K562 (cell line): ENCODE results near the gene KDM2B. TPM values are rescaled to one million over a fixed set of nuclear protein-coding genes. Genes with fewer than 3 reads are reported as not detected.

Experiments
- BMI1 ChIP-seq: fragments of 150-350 bp; IDR thresholded peaks from 2 replicates; pipeline ENCODE4 v1.6.1; 2014; ENCODE audit warnings: low read length
- CBFA2T2 ChIP-seq: fragments of 450-650 bp; conservative IDR thresholded peaks from 2 replicates; pipeline ENCODE4 v1.6.1; 2017; ENCODE audit warnings: mild to moderate bottlenecking
- CSDE1 ChIP-seq, 2 experiments: fragments of 450-650 bp; IDR thresholded peaks; 2 replicates each; pipeline ENCODE4 v1.6.1; 2016; ENCODE audit warnings: mild to moderate bottlenecking in 1 of 2
- GABPB2 ChIP-seq: fragments of 250-450 bp; sonication (Bioruptor Pico); conservative IDR thresholded peaks from 2 replicates; pipeline ENCODE4 v1.5.1; 2021; ENCODE audit warnings: mild to moderate bottlenecking
- GATAD2B ChIP-seq: fragments of 450-650 bp; IDR thresholded peaks from 2 replicates; pipeline ENCODE4 v1.6.1; 2017; ENCODE audit warnings: mild to moderate bottlenecking, borderline replicate concordance
- LCOR ChIP-seq: sonication (generic); formaldehyde crosslinking; IDR thresholded peaks from 2 replicates; pipeline ENCODE4 v1.8.0; 2022; ENCODE audit warnings: mild to moderate bottlenecking, missing genetic modification reagents
- NFXL1 ChIP-seq: fragments of 450-650 bp; formaldehyde crosslinking; IDR thresholded peaks from 2 replicates; pipeline ENCODE4 v1.4.0; 2021; ENCODE audit warnings: mild to moderate bottlenecking
- PHB ChIP-seq: fragments of 250-450 bp; sonication (Bioruptor Pico); IDR thresholded peaks from 2 replicates; pipeline ENCODE4 v1.5.0; 2021
- RBM34 ChIP-seq: fragments of 200-400 bp; formaldehyde crosslinking; IDR thresholded peaks from 2 replicates; pipeline ENCODE4 v1.6.1; 2018; ENCODE audit warnings: low read length, borderline replicate concordance; ENCODE audit not compliant: insufficient read depth
- YBX1 ChIP-seq: fragments of 450-650 bp; IDR thresholded peaks from 2 replicates; pipeline ENCODE4 v1.7.1; 2016; ENCODE audit warnings: mild to moderate bottlenecking
- ZFP1 ChIP-seq: fragments of 450-650 bp; formaldehyde crosslinking; IDR thresholded peaks from 2 replicates; pipeline ENCODE4 v1.4.0; 2020; ENCODE audit warnings: mild to moderate bottlenecking, mixed read lengths
- ZNF699 ChIP-seq: fragments of 250-450 bp; sonication (Bioruptor Pico); IDR thresholded peaks from 2 replicates; pipeline ENCODE4 v1.8.0; 2021; ENCODE audit warnings: mild to moderate bottlenecking, moderate library complexity; ENCODE audit not compliant: insufficient replicate concordance
- polyA plus RNA-seq, 8 experiments: library from polyadenylated mRNA; depleted of rRNA in 4 of 8; stranded (reverse) in 5 of 8; unstranded in 3 of 8; fragments of >200 nt; fragmentation: Nextera tagmentation in 2 of 8; fragmentation: Illumina TruSeq in 1 of 8; extraction: Ambion mirVana in 2 of 8; extraction: Trizol in 1 of 8; gene quantifications; 2 replicates each; pipeline versions ENCODE4 v1.2.1 to v1.2.3, GENCODE V29; 2011 to 2014; ENCODE audit warnings: inconsistent platforms in 1 of 8, missing spikeins in 1 of 8
- total RNA-seq, 7 experiments: library from RNA; depleted of rRNA in 6 of 7; stranded (reverse); fragments of >200 nt in 6 of 7; fragmentation: Illumina TruSeq in 2 of 7; extraction: Trizol in 2 of 7; gene quantifications; 2 replicates each; pipeline versions ENCODE4 v1.2.1 to v1.2.3, GENCODE V29; 2011 to 2021; ENCODE audit warnings: low replicate concordance in 1 of 7
- TF ChIP-seq, protein P1 (sequence below), 2 experiments: IDR thresholded peaks; 2 replicates each; pipeline ENCODE4 v1.6.1; 2012; ENCODE audit warnings: improper control_type of control experiment in 2 of 2, low read depth in 2 of 2, low read length in 2 of 2, borderline replicate concordance in 1 of 2
- TF ChIP-seq, protein P2 (sequence below): sonication (generic); formaldehyde crosslinking; IDR thresholded peaks from 2 replicates; pipeline ENCODE4 v1.8.0; 2022; ENCODE audit warnings: missing genetic modification reagents, mild to moderate bottlenecking, moderate library complexity, borderline replicate concordance
- TF ChIP-seq, protein P3 (sequence below): sonication (generic); formaldehyde crosslinking; IDR thresholded peaks from 2 replicates; pipeline ENCODE4 v1.8.0; 2022; ENCODE audit warnings: mild to moderate bottlenecking, missing genetic modification reagents, borderline replicate concordance
- TF ChIP-seq, protein P4 (sequence below), 2 experiments: fragments of 450-650 bp; conservative IDR thresholded peaks; 2 replicates each; pipeline ENCODE4 v1.6.1; 2017; ENCODE audit warnings: mild to moderate bottlenecking in 2 of 2, moderate library complexity in 2 of 2
- TF ChIP-seq, protein P5 (sequence below): IDR thresholded peaks from 3 replicates; pipeline ENCODE4 v1.6.1; 2011; ENCODE audit warnings: borderline replicate concordance, mild to moderate bottlenecking, moderate library complexity; ENCODE audit not compliant: insufficient read length; ENCODE audit errors: extremely low read depth

The KDM2B gene
- total and polyA plus RNA-seq, 9 of the 15 experiments (the other 6 are each of a cell fraction or from before 2014, with no cell fraction given) = 7.4 to 50.5 (median 22.5) TPM

DNA sequence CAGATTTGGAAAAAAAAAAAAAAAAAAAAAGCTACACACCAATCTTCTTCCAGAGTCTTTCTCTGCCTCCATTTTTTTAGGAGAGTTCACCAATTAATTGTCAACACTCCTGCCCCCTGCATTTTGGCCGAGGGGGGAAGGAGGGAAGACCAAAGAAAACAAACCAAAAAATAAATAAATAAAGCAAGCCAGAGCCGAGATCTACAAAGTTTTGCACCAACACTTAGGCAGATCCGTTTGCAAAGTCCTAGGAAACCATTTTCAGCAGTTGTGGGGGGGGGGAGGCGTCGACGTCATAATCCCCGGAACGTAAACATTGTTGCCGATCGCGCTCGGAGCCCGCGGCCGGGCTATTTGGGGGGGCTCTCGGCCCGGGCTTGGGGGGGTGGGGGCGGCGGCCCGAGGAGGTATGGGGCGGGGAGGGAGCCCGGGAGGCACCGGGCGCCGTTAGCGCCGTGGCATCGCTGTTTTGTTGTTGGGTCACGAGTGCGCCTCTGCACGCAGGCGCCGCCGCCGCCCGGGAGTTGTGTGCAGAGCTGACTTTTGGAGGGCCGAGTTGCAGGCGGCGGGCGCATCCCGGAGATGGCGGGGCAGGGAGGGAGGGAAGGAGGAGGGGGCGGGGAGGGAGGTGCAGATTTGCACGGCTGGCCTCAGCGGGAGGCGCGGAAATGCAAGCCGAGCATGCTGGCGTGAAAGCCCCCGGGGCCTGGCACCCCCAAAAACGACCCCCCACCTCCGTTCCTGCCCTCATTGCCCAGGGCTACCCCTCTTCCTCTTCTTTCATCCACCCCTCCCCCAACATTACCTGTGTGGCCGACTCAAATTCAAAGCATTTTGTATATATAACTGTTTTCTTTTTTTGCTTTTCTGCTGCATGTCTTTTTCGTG, 598 bp downstream of the KDM2B start (continued):
- TF ChIP-seq, protein P1, sequence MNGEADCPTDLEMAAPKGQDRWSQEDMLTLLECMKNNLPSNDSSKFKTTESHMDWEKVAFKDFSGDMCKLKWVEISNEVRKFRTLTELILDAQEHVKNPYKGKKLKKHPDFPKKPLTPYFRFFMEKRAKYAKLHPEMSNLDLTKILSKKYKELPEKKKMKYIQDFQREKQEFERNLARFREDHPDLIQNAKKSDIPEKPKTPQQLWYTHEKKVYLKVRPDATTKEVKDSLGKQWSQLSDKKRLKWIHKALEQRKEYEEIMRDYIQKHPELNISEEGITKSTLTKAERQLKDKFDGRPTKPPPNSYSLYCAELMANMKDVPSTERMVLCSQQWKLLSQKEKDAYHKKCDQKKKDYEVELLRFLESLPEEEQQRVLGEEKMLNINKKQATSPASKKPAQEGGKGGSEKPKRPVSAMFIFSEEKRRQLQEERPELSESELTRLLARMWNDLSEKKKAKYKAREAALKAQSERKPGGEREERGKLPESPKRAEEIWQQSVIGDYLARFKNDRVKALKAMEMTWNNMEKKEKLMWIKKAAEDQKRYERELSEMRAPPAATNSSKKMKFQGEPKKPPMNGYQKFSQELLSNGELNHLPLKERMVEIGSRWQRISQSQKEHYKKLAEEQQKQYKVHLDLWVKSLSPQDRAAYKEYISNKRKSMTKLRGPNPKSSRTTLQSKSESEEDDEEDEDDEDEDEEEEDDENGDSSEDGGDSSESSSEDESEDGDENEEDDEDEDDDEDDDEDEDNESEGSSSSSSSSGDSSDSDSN (IDR thresholded peaks at IDR 0.05; ENCODE audit: borderline replicate concordance in 1 of 2, low read depth in 2 of 2, low read length in 2 of 2) = 0 out of 4 replicates have a peak, but pooled peaks of 1 of the 2 experiments have one; percentile 6
- TF ChIP-seq CSDE1 (IDR thresholded peaks at IDR 0.05) (no peak), YBX1 (no peak), ZNF699 (CRISPR knock-in tag) (no peak), ZFP1 (CRISPR knock-in tag) (no peak), NFXL1 (CRISPR knock-in tag) (no peak), GABPB2 (CRISPR knock-in tag) (no peak), BMI1 (no peak), LCOR (no peak), RBM34 (no peak), PHB (CRISPR knock-in tag) (no peak), GATAD2B (no peak), CBFA2T2 (no peak)
- TF ChIP-seq, protein P2, sequence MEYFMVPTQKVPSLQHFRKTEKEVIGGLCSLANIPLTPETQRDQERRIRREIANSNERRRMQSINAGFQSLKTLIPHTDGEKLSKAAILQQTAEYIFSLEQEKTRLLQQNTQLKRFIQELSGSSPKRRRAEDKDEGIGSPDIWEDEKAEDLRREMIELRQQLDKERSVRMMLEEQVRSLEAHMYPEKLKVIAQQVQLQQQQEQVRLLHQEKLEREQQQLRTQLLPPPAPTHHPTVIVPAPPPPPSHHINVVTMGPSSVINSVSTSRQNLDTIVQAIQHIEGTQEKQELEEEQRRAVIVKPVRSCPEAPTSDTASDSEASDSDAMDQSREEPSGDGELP (CRISPR knock-in tag) = no peak
- TF ChIP-seq, protein P3, sequence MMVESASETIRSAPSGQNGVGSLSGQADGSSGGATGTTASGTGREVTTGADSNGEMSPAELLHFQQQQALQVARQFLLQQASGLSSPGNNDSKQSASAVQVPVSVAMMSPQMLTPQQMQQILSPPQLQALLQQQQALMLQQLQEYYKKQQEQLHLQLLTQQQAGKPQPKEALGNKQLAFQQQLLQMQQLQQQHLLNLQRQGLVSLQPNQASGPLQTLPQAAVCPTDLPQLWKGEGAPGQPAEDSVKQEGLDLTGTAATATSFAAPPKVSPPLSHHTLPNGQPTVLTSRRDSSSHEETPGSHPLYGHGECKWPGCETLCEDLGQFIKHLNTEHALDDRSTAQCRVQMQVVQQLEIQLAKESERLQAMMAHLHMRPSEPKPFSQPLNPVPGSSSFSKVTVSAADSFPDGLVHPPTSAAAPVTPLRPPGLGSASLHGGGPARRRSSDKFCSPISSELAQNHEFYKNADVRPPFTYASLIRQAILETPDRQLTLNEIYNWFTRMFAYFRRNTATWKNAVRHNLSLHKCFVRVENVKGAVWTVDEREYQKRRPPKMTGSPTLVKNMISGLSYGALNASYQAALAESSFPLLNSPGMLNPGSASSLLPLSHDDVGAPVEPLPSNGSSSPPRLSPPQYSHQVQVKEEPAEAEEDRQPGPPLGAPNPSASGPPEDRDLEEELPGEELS = no peak
- TF ChIP-seq, protein P4, sequence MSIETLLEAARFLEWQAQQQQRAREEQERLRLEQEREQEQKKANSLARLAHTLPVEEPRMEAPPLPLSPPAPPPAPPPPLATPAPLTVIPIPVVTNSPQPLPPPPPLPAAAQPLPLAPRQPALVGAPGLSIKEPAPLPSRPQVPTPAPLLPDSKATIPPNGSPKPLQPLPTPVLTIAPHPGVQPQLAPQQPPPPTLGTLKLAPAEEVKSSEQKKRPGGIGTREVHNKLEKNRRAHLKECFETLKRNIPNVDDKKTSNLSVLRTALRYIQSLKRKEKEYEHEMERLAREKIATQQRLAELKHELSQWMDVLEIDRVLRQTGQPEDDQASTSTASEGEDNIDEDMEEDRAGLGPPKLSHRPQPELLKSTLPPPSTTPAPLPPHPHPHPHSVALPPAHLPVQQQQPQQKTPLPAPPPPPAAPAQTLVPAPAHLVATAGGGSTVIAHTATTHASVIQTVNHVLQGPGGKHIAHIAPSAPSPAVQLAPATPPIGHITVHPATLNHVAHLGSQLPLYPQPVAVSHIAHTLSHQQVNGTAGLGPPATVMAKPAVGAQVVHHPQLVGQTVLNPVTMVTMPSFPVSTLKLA (conservative IDR thresholded peaks at IDR 0.05) = 0 out of 4 replicates have a peak, but pooled peaks of 1 of the 2 experiments have one; percentile 15
- TF ChIP-seq, protein P5, sequence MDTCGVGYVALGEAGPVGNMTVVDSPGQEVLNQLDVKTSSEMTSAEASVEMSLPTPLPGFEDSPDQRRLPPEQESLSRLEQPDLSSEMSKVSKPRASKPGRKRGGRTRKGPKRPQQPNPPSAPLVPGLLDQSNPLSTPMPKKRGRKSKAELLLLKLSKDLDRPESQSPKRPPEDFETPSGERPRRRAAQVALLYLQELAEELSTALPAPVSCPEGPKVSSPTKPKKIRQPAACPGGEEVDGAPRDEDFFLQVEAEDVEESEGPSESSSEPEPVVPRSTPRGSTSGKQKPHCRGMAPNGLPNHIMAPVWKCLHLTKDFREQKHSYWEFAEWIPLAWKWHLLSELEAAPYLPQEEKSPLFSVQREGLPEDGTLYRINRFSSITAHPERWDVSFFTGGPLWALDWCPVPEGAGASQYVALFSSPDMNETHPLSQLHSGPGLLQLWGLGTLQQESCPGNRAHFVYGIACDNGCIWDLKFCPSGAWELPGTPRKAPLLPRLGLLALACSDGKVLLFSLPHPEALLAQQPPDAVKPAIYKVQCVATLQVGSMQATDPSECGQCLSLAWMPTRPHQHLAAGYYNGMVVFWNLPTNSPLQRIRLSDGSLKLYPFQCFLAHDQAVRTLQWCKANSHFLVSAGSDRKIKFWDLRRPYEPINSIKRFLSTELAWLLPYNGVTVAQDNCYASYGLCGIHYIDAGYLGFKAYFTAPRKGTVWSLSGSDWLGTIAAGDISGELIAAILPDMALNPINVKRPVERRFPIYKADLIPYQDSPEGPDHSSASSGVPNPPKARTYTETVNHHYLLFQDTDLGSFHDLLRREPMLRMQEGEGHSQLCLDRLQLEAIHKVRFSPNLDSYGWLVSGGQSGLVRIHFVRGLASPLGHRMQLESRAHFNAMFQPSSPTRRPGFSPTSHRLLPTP = no peak
